Measurements from ENCODE around the gene FBXL13. TPM values are rescaled to one million over a fixed set of nuclear protein-coding genes. Genes with fewer than 3 reads are reported as not detected.
"Not testable (repeated sequence)": the region's sequence is repeated elsewhere in the genome, so short reads cannot be mapped to it uniquely, and the experiment has no call there.

The FBXL13 gene
- total RNA-seq, 1 experiment from 2014 or later, result 0.96 TPM

- not testable (repeated sequence) for DNase-seq (ENCODE audit: low read depth)
These were observed 51.0 kb downstream of the FBXL13 start for GRCh38 chr7:103023578-103023977.

- DNase-seq (ENCODE audit: low read depth), result not testable (repeated sequence)
These were observed 53.1 kb downstream of the FBXL13 start for GRCh38 chr7:103021490-103021889.

GRCh38 chr7:103020876-103021275 is 53.7 kb downstream of the FBXL13 start:
- not testable (repeated sequence) for DNase-seq (ENCODE audit: low read depth)

GRCh38 chr7:103018295-103018694 is 56.3 kb downstream of the FBXL13 start:
- DNase-seq (ENCODE audit: low read depth), result not testable (repeated sequence)

GRCh38 chr7:103011650-103012049 is 62.9 kb downstream of the FBXL13 start:
- DNase-seq (ENCODE audit: low read depth), result no peak

GRCh38 chr7:103010211-103010610 is 64.4 kb downstream of the FBXL13 start:
- DNase-seq (ENCODE audit: low read depth), result no peak

GRCh38 chr7:103009466-103010185 is 65.0 kb downstream of the FBXL13 start:
- no peak for DNase-seq (ENCODE audit: low read depth)

GRCh38 chr7:103003004-103003403 is 71.6 kb downstream of the FBXL13 start:
- DNase-seq (ENCODE audit: low read depth), result no peak

GRCh38 chr7:103001210-103001609 is 73.4 kb downstream of the FBXL13 start:
- DNase-seq (ENCODE audit: low read depth), result no peak

- DNase-seq (ENCODE audit: low read depth), result no peak
These were observed 77.6 kb downstream of the FBXL13 start for GRCh38 chr7:102996957-102997356.

- DNase-seq (ENCODE audit: low read depth), result not testable (repeated sequence)
These were observed 79.0 kb downstream of the FBXL13 start for GRCh38 chr7:102995609-102996008.

GRCh38 chr7:102994567-102994966 is 80.0 kb downstream of the FBXL13 start:
- no peak for DNase-seq (ENCODE audit: low read depth)

GRCh38 chr7:102993718-102994029 is 80.9 kb downstream of the FBXL13 start:
- DNase-seq (ENCODE audit: low read depth), result no peak

GRCh38 chr7:102992938-102993717 is 81.5 kb downstream of the FBXL13 start:
- peak; percentile 91 for DNase-seq (ENCODE audit: low read depth)

GRCh38 chr7:102992509-102992937 is 82.1 kb downstream of the FBXL13 start:
- DNase-seq (ENCODE audit: low read depth), result no peak

- DNase-seq (ENCODE audit: low read depth), result peak; percentile 94
These were observed 82.9 kb downstream of the FBXL13 start for GRCh38 chr7:102991540-102992214.

- no peak for DNase-seq (ENCODE audit: low read depth)
These were observed 83.5 kb downstream of the FBXL13 start for GRCh38 chr7:102991077-102991539.

GRCh38 chr7:102990642-102991041 is 84.0 kb downstream of the FBXL13 start:
- no peak for DNase-seq (ENCODE audit: low read depth)

- DNase-seq (ENCODE audit: low read depth), result no peak
These were observed 85.7 kb downstream of the FBXL13 start for GRCh38 chr7:102988631-102989560.

GRCh38 chr7:102988088-102988487 is 86.5 kb downstream of the FBXL13 start:
- DNase-seq (ENCODE audit: low read depth), result no peak

GRCh38 chr7:102985176-102985783 is 89.3 kb downstream of the FBXL13 start:
- no peak for DNase-seq (ENCODE audit: low read depth)
